RWPE2 (cell line): ENCODE measurements around the gene WT1.

Experiments
- ATAC-seq: fragments of 200-7000 bp; cut with Tn5 transposase; 3 replicates; pipeline ENCODE4 v1.9.1; 2021; ENCODE audit warnings: low read depth
- DNase-seq: peaks from one replicate; pipeline ENCODE4 v3.0.0-alpha.2; 2020; ENCODE audit warnings: low spot score
- H3K27ac ChIP-seq: fragments of 450-650 bp; 2 replicates; pipeline ENCODE4 v1.5.1; 2017; ENCODE audit warnings: mild to moderate bottlenecking; ENCODE audit not compliant: poor library complexity, severe bottlenecking
- H3K27me3 ChIP-seq: fragments of 250-450 bp; sonication (Bioruptor Pico); 2 replicates; pipeline ENCODE4 v1.5.1; 2021; ENCODE audit warnings: mild to moderate bottlenecking, moderate library complexity; ENCODE audit not compliant: insufficient read depth, poor library complexity, severe bottlenecking
- H3K36me3 ChIP-seq: fragments of 250-450 bp; sonication (Bioruptor Pico); 2 replicates; pipeline ENCODE4 v1.5.1; 2020; ENCODE audit warnings: low read depth, mild to moderate bottlenecking, moderate library complexity
- H3K4me1 ChIP-seq: fragments of 250-450 bp; sonication (Bioruptor Pico); 2 replicates; pipeline ENCODE4 v1.5.1; 2021; ENCODE audit warnings: mild to moderate bottlenecking, moderate library complexity; ENCODE audit not compliant: insufficient read depth, poor library complexity, severe bottlenecking
- H3K4me3 ChIP-seq: fragments of 250-450 bp; sonication (Bioruptor Pico); 2 replicates; pipeline ENCODE4 v1.5.1; 2021; ENCODE audit warnings: mild to moderate bottlenecking, moderate library complexity; ENCODE audit not compliant: severe bottlenecking
- H3K9me3 ChIP-seq: fragments of 250-450 bp; sonication (Bioruptor Pico); 2 replicates; pipeline ENCODE4 v1.5.1; 2021; ENCODE audit warnings: mild to moderate bottlenecking, moderate library complexity; ENCODE audit not compliant: severe bottlenecking
- CTCF ChIP-seq: fragments of 450-650 bp; IDR thresholded peaks from one replicate; pipeline ENCODE4 v1.5.1; 2017; ENCODE audit warnings: mild to moderate bottlenecking, moderate library complexity; ENCODE audit not compliant: poor library complexity, severe bottlenecking

Gene WT1

GRCh38 chr11:32391479-32391878 lies 43.9 kb downstream of the WT1 start:
- H3K4me1 ChIP-seq: no peaks in the 10 kb centered on the region
- H3K36me3 ChIP-seq: no peaks in the 10 kb centered on the region
- no peak overlapping the region for H3K27ac ChIP-seq
- H3K27me3 ChIP-seq: no peaks in the 10 kb centered on the region
- no peak for TF ChIP-seq CTCF
- DNase-seq: no peak
- no peaks in the 10 kb centered on the region for H3K9me3 ChIP-seq
- ATAC-seq: no peak
- H3K4me3 ChIP-seq: no peak overlapping the region

- no peak for TF ChIP-seq CTCF
- H3K27ac ChIP-seq: no peak overlapping the region
- no peaks in the 10 kb centered on the region for H3K9me3 ChIP-seq
- ATAC-seq (no peak), DNase-seq (no peak)
- H3K27me3 ChIP-seq: no peaks in the 10 kb centered on the region
- no peak overlapping the region for H3K4me3 ChIP-seq
- H3K36me3 ChIP-seq: no peaks in the 10 kb centered on the region
- H3K4me1 ChIP-seq: no peaks in the 10 kb centered on the region
Measured at GRCh38 chr11:32390712-32391111, 44.6 kb downstream of the WT1 start.

- no peak overlapping the region for H3K4me3 ChIP-seq
- H3K9me3 ChIP-seq: no peaks in the 10 kb centered on the region
- TF ChIP-seq CTCF: no peak
- no peak for DNase-seq
- H3K27ac ChIP-seq: no peak overlapping the region
- ATAC-seq: no peak
- no peaks in the 10 kb centered on the region for H3K4me1 ChIP-seq
- no peaks in the 10 kb centered on the region for H3K27me3 ChIP-seq
- H3K36me3 ChIP-seq: no peaks in the 10 kb centered on the region
Measured at GRCh38 chr11:32388871-32389770, 46.2 kb downstream of the WT1 start.

GRCh38 chr11:32388365-32388764 lies 47.0 kb downstream of the WT1 start:
- Histone ChIP-seq H3K9me3 (no peaks in the 10 kb centered on the region), H3K27ac (no peak overlapping the region), H3K4me1 (no peaks in the 10 kb centered on the region), H3K27me3 (no peaks in the 10 kb centered on the region), H3K36me3 (no peaks in the 10 kb centered on the region), H3K4me3 (no peak overlapping the region)
- ATAC-seq (no peak), DNase-seq (no peak)
- TF ChIP-seq CTCF: no peak

- ATAC-seq: no peak
Measured at GRCh38 chr11:32387411-32387810, 47.9 kb downstream of the WT1 start.

More at GRCh38 chr11:32387411-32387810, 47.9 kb downstream of the WT1 start:
- Histone ChIP-seq H3K9me3 (no peaks in the 10 kb centered on the region), H3K36me3 (no peaks in the 10 kb centered on the region), H3K27me3 (no peaks in the 10 kb centered on the region), H3K4me3 (no peak overlapping the region), H3K27ac (no peak overlapping the region), H3K4me1 (no peaks in the 10 kb centered on the region)
- TF ChIP-seq CTCF: no peak
- no peak for DNase-seq
